Fibroblast of skin of back (primary cell): ENCODE measurements around the gene ARID1B.

ENCODE experiments used
- DNase-seq: peaks from one replicate; pipeline ENCODE4 v3.0.0-alpha.2; 2013

The ARID1B gene

DNA sequence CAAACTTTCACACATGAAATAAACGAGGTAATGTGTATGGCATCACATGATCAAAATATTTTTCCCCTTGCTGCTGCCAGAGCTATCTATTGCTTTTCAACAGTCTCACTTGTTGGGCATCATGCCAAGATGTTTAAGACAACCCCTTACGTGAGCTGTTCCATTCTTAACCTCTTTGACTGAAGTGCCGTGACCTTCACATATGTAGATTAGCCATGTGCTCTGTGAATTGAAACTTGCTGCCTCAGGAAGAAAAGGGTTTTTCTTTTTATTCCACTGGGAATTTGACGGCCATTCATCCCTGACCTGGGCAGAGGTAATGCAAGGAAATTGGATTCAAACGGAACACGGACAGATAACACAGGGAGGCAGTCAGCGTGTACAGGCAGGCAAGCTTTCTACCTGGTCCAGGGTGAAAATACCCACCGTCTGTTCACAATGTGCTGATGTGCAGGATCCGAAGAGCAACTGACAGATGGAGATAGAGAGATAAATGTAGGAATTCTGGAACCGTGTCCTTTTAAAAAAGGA, 14.2 kb downstream of the ARID1B start:
- peak; percentile 34 for DNase-seq

- DNase-seq = no peak
These were observed 16.0 kb downstream of the ARID1B start for GRCh38 chr6:156793200-156793599.

GRCh38 chr6:156794546-156795354, 17.6 kb downstream of the ARID1B start:
- no peak for DNase-seq

DNA sequence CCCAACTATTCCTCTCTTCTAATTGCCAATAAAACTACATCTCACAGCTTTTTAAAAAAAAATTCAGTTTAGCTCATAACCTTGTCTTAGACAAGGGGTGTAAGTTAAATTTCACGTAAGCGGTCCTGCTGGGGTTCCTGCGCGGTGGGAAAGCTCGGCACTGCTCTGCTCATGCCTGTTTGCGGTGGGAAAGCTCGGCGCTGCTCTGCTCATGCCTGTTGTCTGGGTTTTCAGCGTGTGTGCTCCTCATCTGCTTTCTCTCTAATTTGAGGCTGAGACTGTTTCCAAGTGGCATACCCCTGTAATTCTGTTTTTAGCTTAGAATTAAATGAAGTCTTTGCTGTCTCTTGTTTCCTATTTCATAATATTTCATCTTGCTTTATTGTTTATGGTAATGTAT, 18.6 kb downstream of the ARID1B start:
- DNase-seq = peak; percentile 32

DNA sequence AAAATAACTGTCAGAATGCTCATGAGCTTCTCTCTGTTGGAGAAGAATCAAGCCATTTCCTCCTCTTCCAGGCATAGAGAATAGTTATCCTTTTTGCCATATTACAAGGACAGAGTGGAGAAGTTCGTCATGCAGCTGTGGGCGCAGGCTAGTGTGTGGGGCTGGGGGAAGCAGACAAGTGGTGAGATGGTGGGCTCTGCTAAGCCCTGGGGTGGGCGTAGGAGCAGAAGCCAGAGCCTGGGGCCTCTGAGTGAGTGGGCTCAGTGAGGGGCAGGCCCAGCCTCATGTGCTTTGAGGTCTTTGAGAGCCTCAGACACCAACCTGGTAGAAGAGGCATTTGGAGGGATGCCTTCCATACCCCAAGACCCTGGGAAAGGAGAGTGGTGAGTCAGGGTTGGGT, 19.4 kb downstream of the ARID1B start:
- no peak for DNase-seq

- no peak for DNase-seq
These were observed 20.9 kb downstream of the ARID1B start for GRCh38 chr6:156797901-156798735.

- DNase-seq = no peak
These were observed 24.5 kb downstream of the ARID1B start for GRCh38 chr6:156801712-156802111.

DNA sequence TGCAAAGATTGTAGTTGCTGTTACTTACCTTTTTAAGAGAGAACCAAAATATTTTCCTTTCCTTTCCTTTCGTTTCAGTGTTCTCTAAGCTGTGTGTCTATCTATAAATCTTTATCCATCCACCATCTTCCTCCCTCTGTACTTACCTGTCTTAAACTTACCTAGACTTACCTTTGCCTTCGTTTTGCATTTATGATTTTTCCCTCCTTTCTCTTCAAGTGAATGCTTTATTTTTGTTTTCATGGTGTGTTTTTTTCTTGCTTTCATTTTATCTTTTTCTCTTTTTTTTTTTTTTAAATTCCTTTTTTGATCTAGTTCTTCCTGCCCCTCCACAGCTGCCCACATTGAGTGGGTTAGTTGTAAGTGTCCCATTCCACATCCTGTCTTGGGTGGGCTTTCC, 26.2 kb downstream of the ARID1B start:
- no peak for DNase-seq

GRCh38 chr6:156804402-156804801, 27.2 kb downstream of the ARID1B start:
- no peak for DNase-seq

DNA sequence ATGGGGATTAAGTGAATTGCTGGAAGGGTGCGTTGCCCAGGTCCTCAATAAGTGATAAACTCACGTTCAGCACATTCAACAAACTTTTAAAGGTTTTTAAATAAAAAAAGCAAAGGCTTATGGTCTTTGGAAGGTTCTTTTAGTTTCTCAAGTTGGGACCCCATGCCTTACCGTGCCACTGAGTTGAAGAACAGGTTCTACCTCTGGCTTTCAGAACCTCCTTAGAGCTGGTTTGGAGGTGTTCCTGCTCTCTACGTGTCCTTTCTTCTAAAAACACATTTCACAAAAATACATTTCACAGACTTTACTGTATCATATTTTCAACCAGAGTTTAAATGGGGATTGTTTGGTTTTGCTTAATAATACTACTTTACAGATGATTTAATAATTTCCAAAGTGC, 29.0 kb downstream of the ARID1B start:
- no peak for DNase-seq

- no peak for DNase-seq
These were observed 29.9 kb downstream of the ARID1B start for GRCh38 chr6:156807028-156807427.

GRCh38 chr6:156807795-156808194, 30.6 kb downstream of the ARID1B start:
- no peak for DNase-seq

DNA sequence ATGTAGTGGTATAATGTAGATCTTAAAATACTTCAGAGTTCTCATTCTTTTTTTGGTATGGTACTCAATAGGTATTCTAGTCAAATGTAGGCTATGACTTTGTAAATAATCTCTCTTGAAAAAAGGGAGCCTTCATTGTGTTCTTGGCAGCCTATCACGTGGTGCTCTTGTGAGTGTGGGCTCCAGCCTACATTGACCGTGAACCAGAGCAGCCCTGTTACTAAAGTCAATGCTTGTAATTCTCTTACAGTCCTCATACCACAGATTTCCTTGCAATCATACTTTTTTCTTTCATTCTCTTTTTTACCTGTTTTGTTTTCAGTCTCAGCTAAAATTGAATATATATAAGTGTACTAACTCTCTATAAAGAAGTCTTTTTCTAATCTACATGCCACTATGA, 31.1 kb downstream of the ARID1B start:
- no peak for DNase-seq

DNA sequence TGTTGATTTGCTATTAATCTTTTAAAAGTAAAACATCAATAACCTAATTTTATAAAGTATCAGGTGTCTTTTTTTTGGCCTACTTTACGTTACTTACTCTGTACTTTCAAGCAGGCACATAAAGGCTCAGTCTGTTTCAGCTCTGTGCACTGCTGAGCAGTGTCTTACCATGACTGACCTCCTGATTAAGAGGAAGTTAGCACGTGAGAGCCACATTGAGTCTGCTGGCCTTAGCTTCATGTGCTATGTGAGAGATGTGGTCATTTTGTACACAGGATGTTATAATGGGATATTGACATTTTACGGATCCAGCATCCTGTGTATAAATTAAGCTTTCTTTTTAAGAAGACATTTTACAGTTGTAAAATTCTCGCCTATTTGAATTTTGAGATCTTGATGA, 31.9 kb downstream of the ARID1B start:
- DNase-seq = no peak

- DNase-seq = no peak
These were observed 32.4 kb downstream of the ARID1B start for GRCh38 chr6:156809446-156810178.

- no peak for DNase-seq
These were observed 36.9 kb downstream of the ARID1B start for GRCh38 chr6:156814036-156814581.

DNA sequence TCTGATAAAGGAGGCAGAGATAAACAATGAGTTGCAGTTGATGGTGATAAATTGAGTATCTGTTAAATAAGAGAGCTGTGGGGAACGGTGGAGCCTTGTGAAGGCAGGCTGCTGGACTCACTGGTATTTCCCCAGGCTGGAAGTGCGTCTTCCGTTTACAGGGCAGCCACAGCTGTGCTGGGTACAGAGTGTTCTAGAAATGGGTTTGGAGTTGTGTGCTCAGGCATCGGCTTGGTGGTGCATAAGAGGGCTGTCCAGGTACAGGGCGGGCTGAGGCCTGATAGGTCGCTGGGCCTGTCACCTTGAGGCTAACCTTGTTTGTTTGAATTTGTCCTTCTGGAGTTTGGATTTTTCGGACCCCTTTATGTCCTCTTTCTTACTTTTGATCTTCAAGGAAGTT, 39.3 kb downstream of the ARID1B start:
- no peak for DNase-seq

DNA sequence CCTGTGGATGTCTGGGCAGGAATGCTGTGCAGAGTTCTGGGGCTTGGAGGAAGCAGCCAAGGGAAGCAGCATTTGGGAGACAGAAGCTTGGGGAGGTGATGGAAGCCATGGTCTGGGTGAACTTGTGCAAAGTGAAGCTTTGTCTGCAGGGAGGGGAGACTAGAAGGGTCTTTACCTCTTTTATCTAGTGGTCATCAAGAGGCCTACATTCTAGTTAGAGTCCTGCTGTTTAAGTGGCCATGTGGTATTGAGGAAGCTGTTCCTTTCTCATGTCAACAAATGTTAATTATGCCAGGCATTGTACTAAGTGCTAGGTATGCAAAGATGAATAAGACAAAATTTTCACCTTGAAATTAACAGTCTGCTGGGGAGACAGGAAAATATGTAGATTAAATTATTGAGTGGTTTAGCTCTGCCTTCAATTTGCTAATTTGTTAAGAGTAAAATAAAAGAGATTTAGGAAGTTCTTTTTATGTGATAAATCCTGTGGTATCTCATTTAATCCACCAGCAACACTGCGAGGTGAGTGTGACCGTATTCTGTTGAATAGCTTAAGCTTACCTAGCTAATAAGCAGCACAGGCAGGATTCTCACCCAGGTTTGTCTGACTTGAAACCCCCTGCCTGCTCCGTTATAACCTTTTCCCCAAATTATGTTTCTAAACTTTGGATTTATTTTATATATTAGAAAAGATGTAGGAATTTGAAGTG, 43.1 kb downstream of the ARID1B start:
- DNase-seq = no peak

GRCh38 chr6:156821707-156822106, 44.5 kb downstream of the ARID1B start:
- DNase-seq = no peak

- DNase-seq = no peak
These were observed 45.6 kb downstream of the ARID1B start for GRCh38 chr6:156822747-156823206.

GRCh38 chr6:156824142-156824541, 47.0 kb downstream of the ARID1B start:
- DNase-seq = no peak

- DNase-seq = no peak
These were observed 48.3 kb downstream of the ARID1B start for GRCh38 chr6:156825475-156825874.
